Keratinocyte (primary cell): ENCODE data around the gene HIGD1C. TPM values are rescaled to one million over a fixed set of nuclear protein-coding genes. Genes with fewer than 3 reads are reported as not detected.

Experiments
- DNase-seq: peaks from one replicate; pipeline ENCODE4 v3.0.0-alpha.2; 2011; ENCODE audit warnings: low read depth, missing footprints, low spot score
- FAIRE-seq: peaks from 2 replicates; lab custom pipeline; 2011; peaks lifted over from hg19 to GRCh38; lab: Jason Lieb, UNC
- H2AFZ ChIP-seq: 2 replicates; pipeline ENCODE4 v1.6.0; 2012; ENCODE audit warnings: low read length, control low read depth, inconsistent platforms; ENCODE audit not compliant: control insufficient read depth
- H3K27ac ChIP-seq: 2 replicates; pipeline ENCODE4 v1.5.1; 2011; ENCODE audit warnings: low read length; ENCODE audit not compliant: control insufficient read depth, insufficient read depth
- H3K27me3 ChIP-seq: 3 replicates; pipeline ENCODE4 v1.6.0; 2011; ENCODE audit warnings: low read length; ENCODE audit not compliant: control insufficient read depth, insufficient read depth; ENCODE audit errors: extremely low read depth
- H3K36me3 ChIP-seq, 2 experiments: 2 replicates in 1 of 2; 3 replicates in 1 of 2; pipeline ENCODE4 v1.5.1; 2011; ENCODE audit warnings: low read length in 2 of 2, mild to moderate bottlenecking in 1 of 2; ENCODE audit not compliant: control insufficient read depth in 2 of 2, insufficient read depth in 2 of 2; ENCODE audit errors: extremely low read depth in 1 of 2
- H3K4me1 ChIP-seq: 3 replicates; pipeline ENCODE4 v1.5.1; 2011; ENCODE audit warnings: low read length; ENCODE audit not compliant: control insufficient read depth, insufficient read depth; ENCODE audit errors: extremely low read depth
- H3K4me2 ChIP-seq: 3 replicates; pipeline ENCODE4 v1.6.0; 2011; ENCODE audit warnings: low read depth, low read length; ENCODE audit not compliant: control insufficient read depth, insufficient read depth; ENCODE audit errors: extremely low read depth
- H3K4me3 ChIP-seq, 3 experiments: fragments of 200-600 bp in 1 of 3; sonication (generic) in 1 of 3; 2 replicates in 2 of 3; 3 replicates in 1 of 3; pipeline ENCODE4 v1.5.1; 2011 to 2016; ENCODE audit warnings: low read length in 3 of 3, mild to moderate bottlenecking in 3 of 3, control low read depth in 2 of 3, inconsistent platforms in 1 of 3, low read depth in 1 of 3, mixed read lengths in 1 of 3, mixed run types in 1 of 3, moderate library complexity in 1 of 3; ENCODE audit not compliant: control insufficient read depth in 2 of 3, insufficient read depth in 2 of 3; ENCODE audit errors: extremely low read depth in 1 of 3
- H3K79me2 ChIP-seq: 2 replicates; pipeline ENCODE4 v1.6.0; 2012; ENCODE audit warnings: low read length; ENCODE audit not compliant: control insufficient read depth, insufficient read depth
- H3K9ac ChIP-seq: 3 replicates; pipeline ENCODE4 v1.6.0; 2011; ENCODE audit warnings: low read length; ENCODE audit not compliant: control insufficient read depth, insufficient read depth; ENCODE audit errors: extremely low read depth
- H3K9me1 ChIP-seq: 3 replicates; pipeline ENCODE4 v1.6.0; 2011; ENCODE audit warnings: low read length; ENCODE audit not compliant: control insufficient read depth, insufficient read depth; ENCODE audit errors: extremely low read depth
- H3K9me3 ChIP-seq: 2 replicates; pipeline ENCODE4 v1.5.1; 2012; ENCODE audit warnings: low read depth, low read length; ENCODE audit not compliant: control insufficient read depth
- H4K20me1 ChIP-seq: 3 replicates; pipeline ENCODE4 v1.6.0; 2011; ENCODE audit warnings: low read length; ENCODE audit not compliant: control insufficient read depth, insufficient read depth; ENCODE audit errors: extremely low read depth
- EZH2 ChIP-seq: IDR thresholded peaks from one replicate; pipeline ENCODE4 v1.6.1; 2012; ENCODE audit warnings: inconsistent platforms, mild to moderate bottlenecking, low read length, moderate library complexity
- dilution Hi-C: fragments of 300-500 bp; cut with MboI; formaldehyde crosslinking; loops from one replicate; pipeline ENCODE4 v1.7.0; 2020; ENCODE audit warnings: low sequenced_read_pairs; ENCODE audit not compliant: extremely low pct_ligation_motif_present
- polyA plus RNA-seq, 5 experiments: library from polyadenylated mRNA; depleted of rRNA in 3 of 5; stranded (reverse) in 3 of 5; stranded (forward) in 1 of 5; unstranded in 1 of 5; fragments of >200 nt; gene quantifications; 1 replicate in 1 of 5; 2 replicates in 3 of 5; 3 replicates in 1 of 5; pipeline versions ENCODE4 v1.2.1 to v1.2.3, GENCODE V29; 2011 to 2012; ENCODE audit warnings: missing spikeins in 2 of 5, low read depth in 1 of 5, low replicate concordance in 1 of 5
- TF ChIP-seq, protein P1 (sequence below), 3 experiments: IDR thresholded peaks in 1 of 3; conservative IDR thresholded peaks in 1 of 3; optimal IDR thresholded peaks in 1 of 3; 2 replicates in 2 of 3; 3 replicates in 1 of 3; pipeline versions ENCODE3 to v1.5.1; 2011; ENCODE audit warnings: low read length in 3 of 3, mild to moderate bottlenecking in 3 of 3, moderate library complexity in 2 of 3, control low read depth in 1 of 3, inconsistent platforms in 1 of 3; ENCODE audit not compliant: insufficient read depth in 2 of 3; ENCODE audit errors: extremely low read depth in 1 of 3

Gene HIGD1C
- polyA plus RNA-seq, 1 donor (not counting 4 experiments of a cell fraction or from before 2014, with no cell fraction given) = not detected

- DNase-seq (no peak), FAIRE-seq (no peak)
- H4K20me1 ChIP-seq = no peaks in the 10 kb centered on the region
- H3K9me1 ChIP-seq = no peaks in the 10 kb centered on the region
- H3K27me3 ChIP-seq = no peaks in the 10 kb centered on the region
- H3K27ac ChIP-seq = no peak overlapping the region
- H2AFZ ChIP-seq = no peak overlapping the region
- peaks cover 7% of the 10 kb centered on the region for H3K4me1 ChIP-seq
- H3K36me3 ChIP-seq = peaks cover 22 to 26% of the 10 kb centered on the region in 2 experiments
- H3K79me2 ChIP-seq = no peaks in the 10 kb centered on the region
- H3K4me3 ChIP-seq = no peak overlapping the region
- dilution Hi-C loops = no loop called here
- no peaks in the 10 kb centered on the region for H3K9me3 ChIP-seq
- no peak for TF ChIP-seq EZH2
- TF ChIP-seq, protein P1, sequence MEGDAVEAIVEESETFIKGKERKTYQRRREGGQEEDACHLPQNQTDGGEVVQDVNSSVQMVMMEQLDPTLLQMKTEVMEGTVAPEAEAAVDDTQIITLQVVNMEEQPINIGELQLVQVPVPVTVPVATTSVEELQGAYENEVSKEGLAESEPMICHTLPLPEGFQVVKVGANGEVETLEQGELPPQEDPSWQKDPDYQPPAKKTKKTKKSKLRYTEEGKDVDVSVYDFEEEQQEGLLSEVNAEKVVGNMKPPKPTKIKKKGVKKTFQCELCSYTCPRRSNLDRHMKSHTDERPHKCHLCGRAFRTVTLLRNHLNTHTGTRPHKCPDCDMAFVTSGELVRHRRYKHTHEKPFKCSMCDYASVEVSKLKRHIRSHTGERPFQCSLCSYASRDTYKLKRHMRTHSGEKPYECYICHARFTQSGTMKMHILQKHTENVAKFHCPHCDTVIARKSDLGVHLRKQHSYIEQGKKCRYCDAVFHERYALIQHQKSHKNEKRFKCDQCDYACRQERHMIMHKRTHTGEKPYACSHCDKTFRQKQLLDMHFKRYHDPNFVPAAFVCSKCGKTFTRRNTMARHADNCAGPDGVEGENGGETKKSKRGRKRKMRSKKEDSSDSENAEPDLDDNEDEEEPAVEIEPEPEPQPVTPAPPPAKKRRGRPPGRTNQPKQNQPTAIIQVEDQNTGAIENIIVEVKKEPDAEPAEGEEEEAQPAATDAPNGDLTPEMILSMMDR (optimal IDR thresholded peaks at IDR 0.05 in 1 of 3, IDR thresholded peaks at IDR 0.05 in 1 of 3, conservative IDR thresholded peaks at IDR 0.05 in 1 of 3; ENCODE audit: extremely low read depth in 1 of 3, insufficient read depth in 2 of 3, low read length in 3 of 3) = no peak
- H3K4me2 ChIP-seq = no peak overlapping the region
- no peak overlapping the region for H3K9ac ChIP-seq
Observed at GRCh38 chr12:50992819-50993218, 40.5 kb downstream of the HIGD1C start.

GRCh38 chr12:50999093-50999492 is 46.7 kb downstream of the HIGD1C start:
- FAIRE-seq = no peak

More at GRCh38 chr12:50999093-50999492, 46.7 kb downstream of the HIGD1C start:
- Histone ChIP-seq H3K9ac (no peak overlapping the region), H3K9me3 (no peaks in the 10 kb centered on the region), H3K9me1 (no peaks in the 10 kb centered on the region), H3K4me1 (peaks cover 12% of the 10 kb centered on the region), H4K20me1 (no peaks in the 10 kb centered on the region), H2AFZ (no peak overlapping the region), H3K4me2 (no peak overlapping the region), H3K27ac (no peak overlapping the region), H3K4me3 (no peak overlapping the region), H3K79me2 (no peaks in the 10 kb centered on the region), H3K27me3 (no peaks in the 10 kb centered on the region), H3K36me3 (peaks cover 9% of the 10 kb centered on the region in 2 experiments)
- no peak for DNase-seq
- TF ChIP-seq EZH2 = no peak
- TF ChIP-seq, protein P1 (optimal IDR thresholded peaks at IDR 0.05 in 1 of 3, IDR thresholded peaks at IDR 0.05 in 1 of 3, conservative IDR thresholded peaks at IDR 0.05 in 1 of 3; ENCODE audit: extremely low read depth in 1 of 3, insufficient read depth in 2 of 3, low read length in 3 of 3) = no peak
- dilution Hi-C loops = no loop called here
